ENCODE results near the gene PDE7B.

Gene PDE7B

DNA sequence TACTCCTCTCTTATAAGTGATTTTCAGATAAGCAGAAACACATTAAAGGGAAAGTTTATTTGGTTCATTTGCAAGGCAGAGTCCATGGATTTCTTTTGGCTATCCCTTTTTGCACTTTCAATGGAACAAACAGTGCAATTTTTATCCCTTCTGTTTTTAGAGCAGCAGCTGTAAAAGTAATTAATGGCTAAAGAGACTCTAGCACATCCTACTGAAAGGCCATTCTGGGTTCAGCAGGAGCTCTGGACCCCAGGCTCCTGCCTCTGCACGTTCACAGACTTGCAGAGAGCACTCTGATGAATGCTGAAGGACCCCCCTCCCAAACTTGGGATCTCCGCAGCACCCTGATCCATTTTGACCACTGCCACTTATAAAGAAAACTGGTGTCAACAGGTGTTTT is 40.3 kb upstream of the PDE7B start:
- Histone ChIP-seq H3F3A (ENCODE audit: insufficient read depth, low read length) (no peaks in the 10 kb centered on the region), H3K27ac (ENCODE audit: low read depth, low read length, poor library complexity, severe bottlenecking) (no peak overlapping the region), H3K4me2 (ENCODE audit: low read length) (no peak overlapping the region), H2AFZ (ENCODE audit: low read length) (no peak overlapping the region), H4K20me1 (ENCODE audit: insufficient read depth, low read length) (no peaks in the 10 kb centered on the region), H3K4me3 (ENCODE audit: low read depth, low read length, poor library complexity, severe bottlenecking) (no peak overlapping the region), H3K27me3 (ENCODE audit: insufficient read depth, low read length) (no peaks in the 10 kb centered on the region), H3K36me3 (ENCODE audit: insufficient read depth, low read length) (no peaks in the 10 kb centered on the region), H3K9ac (ENCODE audit: low read length) (no peak overlapping the region), H3K4me1 (ENCODE audit: insufficient read depth, low read length, severe bottlenecking) (no peaks in the 10 kb centered on the region), H3K79me2 (ENCODE audit: insufficient read depth, low read length) (no peaks in the 10 kb centered on the region), H3K9me3 (ENCODE audit: low read length) (no peaks in the 10 kb centered on the region), H3K9me2 (ENCODE audit: low read depth, low read length) (no peaks in the 10 kb centered on the region)
- TF ChIP-seq EZH2 (IDR thresholded peaks at IDR 0.05; ENCODE audit: borderline replicate concordance, low read length) = no peak
- TF ChIP-seq, protein P1, sequence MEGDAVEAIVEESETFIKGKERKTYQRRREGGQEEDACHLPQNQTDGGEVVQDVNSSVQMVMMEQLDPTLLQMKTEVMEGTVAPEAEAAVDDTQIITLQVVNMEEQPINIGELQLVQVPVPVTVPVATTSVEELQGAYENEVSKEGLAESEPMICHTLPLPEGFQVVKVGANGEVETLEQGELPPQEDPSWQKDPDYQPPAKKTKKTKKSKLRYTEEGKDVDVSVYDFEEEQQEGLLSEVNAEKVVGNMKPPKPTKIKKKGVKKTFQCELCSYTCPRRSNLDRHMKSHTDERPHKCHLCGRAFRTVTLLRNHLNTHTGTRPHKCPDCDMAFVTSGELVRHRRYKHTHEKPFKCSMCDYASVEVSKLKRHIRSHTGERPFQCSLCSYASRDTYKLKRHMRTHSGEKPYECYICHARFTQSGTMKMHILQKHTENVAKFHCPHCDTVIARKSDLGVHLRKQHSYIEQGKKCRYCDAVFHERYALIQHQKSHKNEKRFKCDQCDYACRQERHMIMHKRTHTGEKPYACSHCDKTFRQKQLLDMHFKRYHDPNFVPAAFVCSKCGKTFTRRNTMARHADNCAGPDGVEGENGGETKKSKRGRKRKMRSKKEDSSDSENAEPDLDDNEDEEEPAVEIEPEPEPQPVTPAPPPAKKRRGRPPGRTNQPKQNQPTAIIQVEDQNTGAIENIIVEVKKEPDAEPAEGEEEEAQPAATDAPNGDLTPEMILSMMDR (IDR thresholded peaks at IDR 0.05; ENCODE audit: low read length) = no peak

DNA sequence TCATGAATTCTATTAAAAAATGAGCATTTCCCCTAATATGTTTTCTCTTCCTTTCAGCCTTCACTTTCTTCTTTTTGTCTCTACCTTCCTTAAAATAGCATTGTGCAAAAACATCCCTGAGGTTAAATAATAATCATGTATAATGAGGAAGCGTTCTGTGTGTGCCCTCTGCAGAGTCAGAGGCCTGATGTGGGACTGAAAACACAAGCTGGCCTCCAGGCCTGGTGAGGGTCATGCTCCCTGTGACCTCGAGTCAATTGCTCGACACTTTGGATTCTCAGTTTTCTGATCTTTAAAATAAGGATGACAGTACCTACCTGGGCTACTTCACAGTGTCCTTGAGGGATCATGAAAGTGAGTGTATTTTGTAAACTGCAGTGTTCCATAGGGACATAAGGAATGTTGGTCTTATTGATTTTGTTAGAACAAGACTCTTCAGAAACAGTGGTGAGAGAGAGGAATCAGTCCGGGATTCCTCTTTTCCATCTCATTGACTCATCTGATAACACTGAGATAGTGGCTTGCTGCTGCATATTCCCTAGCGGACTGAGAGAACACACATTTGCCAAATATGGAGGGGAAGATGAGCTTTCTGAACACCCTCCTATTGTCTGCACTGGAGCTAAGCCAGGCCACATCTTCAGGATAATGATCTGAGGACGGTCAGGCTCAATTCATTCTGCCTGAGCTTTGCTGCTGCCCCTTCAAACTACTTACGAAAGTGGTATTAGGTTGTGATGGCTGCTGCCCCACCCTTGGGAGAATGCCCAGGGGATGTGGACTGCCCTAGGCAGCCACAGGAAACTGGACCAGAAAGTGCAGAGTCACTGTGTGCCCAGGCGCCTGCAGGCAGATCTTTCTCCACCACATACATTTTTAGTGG is 39.6 kb upstream of the PDE7B start:
- Histone ChIP-seq H3K9ac (ENCODE audit: low read length) (no peak overlapping the region), H3K27me3 (ENCODE audit: insufficient read depth, low read length) (no peaks in the 10 kb centered on the region), H3K79me2 (ENCODE audit: insufficient read depth, low read length) (no peaks in the 10 kb centered on the region), H3K4me2 (ENCODE audit: low read length) (no peak overlapping the region), H3K9me2 (ENCODE audit: low read depth, low read length) (no peaks in the 10 kb centered on the region), H3K36me3 (ENCODE audit: insufficient read depth, low read length) (no peaks in the 10 kb centered on the region), H3F3A (ENCODE audit: insufficient read depth, low read length) (no peaks in the 10 kb centered on the region), H3K27ac (ENCODE audit: low read depth, low read length, poor library complexity, severe bottlenecking) (no peak overlapping the region), H4K20me1 (ENCODE audit: insufficient read depth, low read length) (no peaks in the 10 kb centered on the region), H2AFZ (ENCODE audit: low read length) (no peak overlapping the region), H3K9me3 (ENCODE audit: low read length) (no peaks in the 10 kb centered on the region), H3K4me1 (ENCODE audit: insufficient read depth, low read length, severe bottlenecking) (no peaks in the 10 kb centered on the region), H3K4me3 (ENCODE audit: low read depth, low read length, poor library complexity, severe bottlenecking) (no peak overlapping the region)
- no peak for TF ChIP-seq EZH2 (IDR thresholded peaks at IDR 0.05; ENCODE audit: borderline replicate concordance, low read length)
- TF ChIP-seq, protein P1 (IDR thresholded peaks at IDR 0.05; ENCODE audit: low read length) = no peak

DNA sequence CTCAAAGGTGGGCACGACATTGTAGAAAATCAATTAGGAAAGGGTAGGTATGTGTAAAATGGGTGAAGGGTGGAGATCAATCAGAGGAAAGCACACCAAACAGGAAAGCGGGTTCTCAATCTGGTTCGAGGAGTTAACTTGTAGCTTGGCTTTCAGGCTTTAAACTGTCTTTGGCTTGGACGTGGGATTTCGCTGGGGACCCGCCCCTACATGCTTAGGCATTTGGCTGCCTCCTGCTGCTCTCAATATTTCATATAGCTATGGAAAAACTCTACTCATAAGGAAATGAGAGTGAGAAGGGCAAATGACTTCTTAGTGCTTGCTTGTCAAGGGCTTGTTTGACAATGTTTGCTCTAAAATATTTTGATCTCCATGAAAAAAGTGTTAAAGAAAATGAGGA is 38.1 kb upstream of the PDE7B start:
- Histone ChIP-seq H3K27ac (ENCODE audit: low read depth, low read length, poor library complexity, severe bottlenecking) (no peak overlapping the region), H3K4me3 (ENCODE audit: low read depth, low read length, poor library complexity, severe bottlenecking) (no peak overlapping the region), H3F3A (ENCODE audit: insufficient read depth, low read length) (no peaks in the 10 kb centered on the region), H3K27me3 (ENCODE audit: insufficient read depth, low read length) (no peaks in the 10 kb centered on the region), H3K9ac (ENCODE audit: low read length) (no peak overlapping the region), H3K4me2 (ENCODE audit: low read length) (no peak overlapping the region), H3K36me3 (ENCODE audit: insufficient read depth, low read length) (no peaks in the 10 kb centered on the region), H4K20me1 (ENCODE audit: insufficient read depth, low read length) (no peaks in the 10 kb centered on the region), H3K9me2 (ENCODE audit: low read depth, low read length) (no peaks in the 10 kb centered on the region), H3K9me3 (ENCODE audit: low read length) (no peaks in the 10 kb centered on the region), H3K79me2 (ENCODE audit: insufficient read depth, low read length) (no peaks in the 10 kb centered on the region), H2AFZ (ENCODE audit: low read length) (no peak overlapping the region), H3K4me1 (ENCODE audit: insufficient read depth, low read length, severe bottlenecking) (no peaks in the 10 kb centered on the region)
- no peak for TF ChIP-seq EZH2 (IDR thresholded peaks at IDR 0.05; ENCODE audit: borderline replicate concordance, low read length)
- TF ChIP-seq, protein P1 (IDR thresholded peaks at IDR 0.05; ENCODE audit: low read length) = no peak

Measured in OCI-LY1 (cell line).